Suprapubic skin (tissue), 4 donors: ENCODE measurements around the gene TMED9. TPM values are rescaled to one million over a fixed set of nuclear protein-coding genes. Genes with fewer than 3 reads are reported as not detected.
"Not testable (repeated sequence)": the region's sequence is repeated elsewhere in the genome, so short reads cannot be mapped to it uniquely, and the experiment has no call there.

Source experiments
- DNase-seq, 2 donors: peaks; one replicate each; pipeline ENCODE4 v3.0.0-alpha.2; 2019; ENCODE audit warnings: low spot score in 2 of 2
- H3K27ac ChIP-seq: fragments of 200-600 bp; sonication (generic); one replicate; pipeline ENCODE4 v1.5.1; 2019
- H3K27me3 ChIP-seq: fragments of 200-600 bp; sonication (generic); one replicate; pipeline ENCODE4 v1.5.1; 2019
- H3K36me3 ChIP-seq: fragments of 200-600 bp; sonication (generic); one replicate; pipeline ENCODE4 v1.5.1; 2019
- H3K4me1 ChIP-seq: fragments of 200-600 bp; sonication (generic); one replicate; pipeline ENCODE4 v1.5.1; 2019
- H3K4me3 ChIP-seq: fragments of 200-600 bp; sonication (generic); one replicate; pipeline ENCODE4 v1.5.1; 2019; ENCODE audit warnings: mild to moderate bottlenecking
- H3K9me3 ChIP-seq: fragments of 200-600 bp; sonication (generic); one replicate; pipeline ENCODE4 v1.5.1; 2019
- CTCF ChIP-seq, 2 donors: fragments of 200-600 bp in 1 of 2; fragments of 450-650 bp in 1 of 2; sonication (generic) in 1 of 2; IDR thresholded peaks; one replicate each; pipeline ENCODE4 v1.5.1; 2016 to 2019; ENCODE audit warnings: antibody characterized with exemption in 2 of 2, mild to moderate bottlenecking in 1 of 2, moderate library complexity in 1 of 2
- EP300 ChIP-seq: sonication (generic); formaldehyde crosslinking; IDR thresholded peaks from one replicate; pipeline ENCODE4 v1.6.1; 2017; ENCODE audit warnings: antibody characterized with exemption
- POLR2A ChIP-seq, 2 donors: fragments of 450-650 bp; IDR thresholded peaks; one replicate each; pipeline ENCODE4 v1.6.1; 2017; ENCODE audit warnings: antibody characterized with exemption in 2 of 2, mild to moderate bottlenecking in 2 of 2, moderate library complexity in 2 of 2
- POLR2AphosphoS5 ChIP-seq, 3 donors: sonication (generic); formaldehyde crosslinking; IDR thresholded peaks; one replicate each; pipeline ENCODE4 v1.6.1; 2017; ENCODE audit warnings: antibody characterized with exemption in 3 of 3
- WGBS: methylation state at CpG from one replicate; pipeline ENCODE4 v1.1.5; 2018; 5-methylcytosine and 5-hydroxymethylcytosine counted together
- total RNA-seq, 4 donors: library from RNA; depleted of rRNA; stranded (reverse); fragments of >200 nt; gene quantifications; one replicate each; pipeline ENCODE4 v1.1.0, GENCODE V29; 2016

Gene TMED9
- total RNA-seq, 4 donors from 2014 or later: 60.3 to 84.5 (median 79.5) TPM

DNA sequence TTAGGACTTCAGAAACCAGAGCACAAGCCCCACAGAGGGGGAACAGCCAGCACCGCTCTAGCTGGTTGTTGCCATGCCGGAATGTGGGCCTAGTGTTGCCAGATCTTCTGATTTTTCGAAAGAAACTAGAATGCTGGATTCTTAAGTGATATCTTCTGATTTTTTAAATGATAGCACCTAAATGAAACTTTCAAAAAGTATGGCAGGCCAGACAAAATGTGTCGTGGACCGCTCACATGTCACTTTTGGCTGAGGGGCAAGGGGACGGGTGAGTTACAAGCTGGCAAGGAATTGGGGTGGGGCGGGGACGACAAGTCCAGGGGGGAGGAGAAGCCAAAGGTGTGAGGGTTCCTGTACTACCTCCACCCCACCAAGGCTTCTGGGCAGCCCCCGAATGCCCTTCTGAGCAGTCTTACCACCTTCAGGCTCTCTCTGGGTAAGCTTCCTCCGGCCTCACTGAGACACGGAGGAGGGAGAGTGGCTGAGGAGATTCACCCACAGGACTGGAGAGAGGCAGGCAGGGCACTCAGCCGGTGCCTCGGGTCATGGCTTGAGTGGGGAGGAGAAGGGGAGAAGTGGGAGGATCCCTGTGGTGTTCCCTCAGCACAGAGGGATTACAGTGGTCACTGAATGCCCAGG, 18.2 kb downstream of the TMED9 start:
- H3K4me3 ChIP-seq: no peak overlapping the region
- TF ChIP-seq POLR2AphosphoS5 (IDR thresholded peaks at IDR 0.05) (no peak), CTCF (IDR thresholded peaks at IDR 0.05) (no peak), EP300 (no peak)
- H3K27me3 ChIP-seq: no peaks in the 10 kb centered on the region
- 76% methylated on average over 12 of the region's 13 CpGs for WGBS
- peaks cover 28% of the 10 kb centered on the region for H3K36me3 ChIP-seq
- H3K9me3 ChIP-seq: no peaks in the 10 kb centered on the region
- H3K27ac ChIP-seq: peak overlapping the region; percentile 16
- DNase-seq: no peak
- peaks cover 14% of the 10 kb centered on the region for H3K4me1 ChIP-seq

DNA sequence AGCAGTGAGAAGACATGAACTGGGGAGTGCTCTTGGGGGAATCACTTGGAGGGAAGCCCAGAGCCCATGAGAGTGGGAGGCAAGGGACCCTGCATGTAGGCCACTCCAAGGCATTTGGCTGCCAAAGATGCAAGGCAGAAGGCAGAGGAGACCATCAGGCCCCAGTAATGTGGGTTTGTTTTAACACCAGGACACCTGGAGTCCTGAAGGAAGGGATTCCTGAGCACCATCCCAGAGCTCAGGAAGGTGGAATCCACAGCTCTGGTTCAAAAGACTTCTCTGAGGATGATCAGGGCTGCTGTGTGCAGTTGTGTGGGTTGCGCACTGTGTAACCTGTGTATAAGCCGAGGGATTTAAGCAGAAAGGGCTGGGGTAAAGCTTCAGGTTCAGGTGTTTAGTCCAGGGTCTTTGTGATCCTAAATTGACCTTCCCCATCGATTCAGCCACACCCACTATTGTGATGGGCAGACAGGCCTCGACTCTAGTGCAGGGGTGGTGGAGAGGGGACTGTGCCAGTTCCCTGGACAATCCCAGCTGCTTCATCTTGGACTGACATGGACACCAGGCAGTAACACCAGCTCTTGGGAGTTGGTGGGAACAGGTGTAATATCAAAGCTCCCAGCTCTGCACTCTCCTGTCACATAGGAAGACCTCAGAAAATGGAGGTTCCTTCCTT, 18.9 kb downstream of the TMED9 start:
- 66% methylated on average over 4 of the region's 4 CpGs for WGBS
- DNase-seq: no peak
- TF ChIP-seq POLR2AphosphoS5 (IDR thresholded peaks at IDR 0.05) (no peak), CTCF (IDR thresholded peaks at IDR 0.05) (no peak), EP300 (no peak), POLR2A (IDR thresholded peaks at IDR 0.05) (no peak)
- no peaks in the 10 kb centered on the region for H3K9me3 ChIP-seq
- peak overlapping the region; percentile 16 for H3K27ac ChIP-seq
- H3K4me1 ChIP-seq: peaks cover 14% of the 10 kb centered on the region
- no peaks in the 10 kb centered on the region for H3K27me3 ChIP-seq
- peaks cover 22% of the 10 kb centered on the region for H3K36me3 ChIP-seq
- no peak overlapping the region for H3K4me3 ChIP-seq

- Histone ChIP-seq H3K27ac (no peak overlapping the region), H3K27me3 (no peaks in the 10 kb centered on the region), H3K9me3 (no peaks in the 10 kb centered on the region), H3K4me3 (no peak overlapping the region), H3K4me1 (peaks cover 14% of the 10 kb centered on the region), H3K36me3 (peaks cover 23% of the 10 kb centered on the region)
- DNase-seq: no peak
- 93% methylated on average over 8 of the region's 15 CpGs for WGBS
- TF ChIP-seq POLR2AphosphoS5 (IDR thresholded peaks at IDR 0.05) (no peak), EP300 (no peak), POLR2A (IDR thresholded peaks at IDR 0.05) (no peak), CTCF (IDR thresholded peaks at IDR 0.05) (no peak)
These were observed 19.6 kb downstream of the TMED9 start for GRCh38 chr5:177611446-177612214.

DNA sequence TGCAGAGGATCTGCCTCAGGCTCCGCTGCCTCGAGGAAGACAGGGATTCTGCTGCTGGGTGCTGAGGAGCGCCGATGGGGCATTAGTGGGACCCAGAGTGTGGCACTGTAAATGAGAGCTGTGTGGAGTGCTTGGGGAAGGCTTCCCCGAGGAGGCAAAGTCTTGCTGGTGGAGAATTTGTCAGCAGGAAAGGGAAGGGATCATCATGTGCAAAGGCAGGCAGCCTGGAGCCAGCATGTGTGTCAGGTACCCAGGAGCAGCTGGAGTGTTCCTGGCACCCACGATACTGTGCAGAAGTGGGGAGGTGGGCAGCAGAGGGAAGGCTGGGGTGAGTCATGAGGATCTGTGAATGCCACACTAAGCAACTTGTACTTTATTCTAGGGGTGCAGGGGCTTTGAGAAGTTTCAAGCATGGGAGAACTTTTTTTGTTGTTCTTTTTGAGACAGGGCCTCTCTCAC, 20.2 kb downstream of the TMED9 start:
- Histone ChIP-seq H3K9me3 (no peaks in the 10 kb centered on the region), H3K36me3 (peaks cover 25% of the 10 kb centered on the region), H3K4me3 (no peak overlapping the region), H3K4me1 (peaks cover 10% of the 10 kb centered on the region), H3K27me3 (no peaks in the 10 kb centered on the region), H3K27ac (no peak overlapping the region)
- 84% methylated on average over 6 of the region's 6 CpGs for WGBS
- TF ChIP-seq POLR2A (IDR thresholded peaks at IDR 0.05) (no peak), EP300 (no peak), CTCF (IDR thresholded peaks at IDR 0.05) (no peak), POLR2AphosphoS5 (IDR thresholded peaks at IDR 0.05) (no peak)
- no peak for DNase-seq

DNA sequence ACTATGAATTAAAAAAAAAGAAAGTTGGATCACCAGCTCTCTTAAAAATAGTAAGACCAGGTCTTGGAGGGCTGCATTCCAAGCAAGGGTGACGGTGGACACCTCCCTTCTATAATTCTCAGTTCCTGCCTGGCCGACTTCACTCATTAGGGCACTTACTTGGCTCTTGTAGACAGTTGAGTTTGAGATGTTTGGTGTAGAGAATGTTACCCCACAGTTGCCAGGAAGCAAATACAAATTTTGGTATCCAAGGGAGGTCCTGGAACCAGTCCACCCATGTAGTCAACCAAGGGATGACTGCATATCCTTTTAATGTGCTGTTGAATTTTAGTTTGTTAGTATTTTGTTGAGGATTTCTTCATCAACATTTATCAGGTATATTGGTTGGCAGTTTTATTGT, 28.6 kb downstream of the TMED9 start:
- H3K27ac ChIP-seq: no peak overlapping the region
- WGBS: 43% methylated on average over 2 of the region's 2 CpGs
- no peak overlapping the region for H3K4me3 ChIP-seq
- no peak for TF ChIP-seq EP300
- no peak for TF ChIP-seq POLR2AphosphoS5 (IDR thresholded peaks at IDR 0.05)
- no peak for TF ChIP-seq CTCF (IDR thresholded peaks at IDR 0.05)
- TF ChIP-seq POLR2A (IDR thresholded peaks at IDR 0.05): no peak
- H3K9me3 ChIP-seq: no peaks in the 10 kb centered on the region
- DNase-seq: no peak
- H3K4me1 ChIP-seq: no peaks in the 10 kb centered on the region
- H3K27me3 ChIP-seq: no peaks in the 10 kb centered on the region
- H3K36me3 ChIP-seq: peaks cover 74% of the 10 kb centered on the region

- WGBS: 95% methylated on average over 10 of the region's 10 CpGs
- H3K4me1 ChIP-seq, H3K9me3 ChIP-seq, H3K27ac ChIP-seq, H3K4me3 ChIP-seq, H3K27me3 ChIP-seq, DNase-seq: not testable (repeated sequence)
- peaks cover 55% of the 10 kb centered on the region for H3K36me3 ChIP-seq
These were observed 32.2 kb downstream of the TMED9 start for GRCh38 chr5:177624172-177624571.

- H3K27me3 ChIP-seq, H3K4me3 ChIP-seq, H3K4me1 ChIP-seq, DNase-seq, H3K27ac ChIP-seq, H3K9me3 ChIP-seq: not testable (repeated sequence)
- H3K36me3 ChIP-seq: peaks cover 14% of the 10 kb centered on the region
These were observed 38.2 kb downstream of the TMED9 start for GRCh38 chr5:177630186-177630585.
